Fibroblast of skin of left biceps (primary cell): ENCODE results near the gene RHOA.

Experiments used
- DNase-seq, 2 experiments: peaks; one replicate each; pipeline ENCODE4 v3.0.0-alpha.2; 2013; ENCODE audit warnings: low read depth in 2 of 2

Gene RHOA

DNA sequence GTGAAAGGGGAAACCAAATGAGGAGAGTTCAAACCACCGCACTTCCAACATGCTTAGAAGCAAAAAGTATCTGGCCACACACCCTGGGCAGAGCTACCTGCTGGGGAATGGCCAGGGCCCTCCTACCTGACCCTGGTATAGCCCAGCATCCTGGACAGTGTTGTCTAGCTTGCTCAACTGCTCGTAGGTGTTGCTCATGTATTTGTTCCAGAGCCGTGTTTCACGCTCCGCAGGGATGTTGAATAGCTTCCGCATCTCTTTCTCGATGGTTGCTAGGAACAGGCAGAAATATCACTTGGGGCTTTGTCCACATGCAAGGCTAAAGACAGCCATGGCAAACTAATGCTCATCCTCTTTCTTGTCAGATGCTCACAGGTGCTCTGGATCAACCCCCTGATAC, 87.0 kb downstream of the RHOA start:
- DNase-seq = no peak

DNA sequence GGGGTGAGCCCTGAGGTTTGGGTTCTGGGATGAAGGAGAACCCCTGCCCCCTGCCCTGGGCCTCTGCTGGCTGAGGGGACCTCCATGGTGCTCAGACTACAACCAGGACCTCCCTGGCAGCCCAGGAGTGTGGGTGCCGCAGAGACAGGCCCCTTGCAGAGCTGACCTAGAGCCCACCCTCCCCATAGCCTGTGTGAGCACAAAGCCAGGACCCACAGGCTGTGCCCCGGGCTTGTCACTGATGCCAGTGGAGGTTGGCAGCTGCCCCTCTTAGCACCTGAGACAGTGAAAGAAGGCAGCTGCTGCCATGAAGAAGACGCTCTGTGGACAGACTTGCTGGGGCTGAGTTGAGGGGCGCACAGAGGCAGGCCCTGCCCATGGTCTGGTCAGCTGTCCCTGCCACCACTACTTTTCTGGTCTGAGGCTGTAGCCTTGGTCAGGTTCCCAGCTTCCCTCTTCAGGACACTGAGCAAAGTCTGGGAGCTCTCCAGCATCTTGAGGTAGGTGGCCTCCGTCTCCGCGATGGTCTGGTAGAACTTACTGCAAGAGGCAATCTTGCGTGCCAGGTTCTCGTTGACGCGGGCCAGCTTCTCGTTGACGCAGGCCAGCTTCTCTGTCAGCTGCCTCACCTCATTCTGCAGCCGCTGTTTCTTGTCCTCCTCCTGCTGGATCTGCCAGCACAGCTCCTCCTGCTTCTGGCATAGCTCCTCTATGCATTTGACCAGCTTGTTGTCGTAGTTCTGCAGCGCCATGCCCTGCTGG, 94.9 kb downstream of the RHOA start:
- no peak for DNase-seq

DNA sequence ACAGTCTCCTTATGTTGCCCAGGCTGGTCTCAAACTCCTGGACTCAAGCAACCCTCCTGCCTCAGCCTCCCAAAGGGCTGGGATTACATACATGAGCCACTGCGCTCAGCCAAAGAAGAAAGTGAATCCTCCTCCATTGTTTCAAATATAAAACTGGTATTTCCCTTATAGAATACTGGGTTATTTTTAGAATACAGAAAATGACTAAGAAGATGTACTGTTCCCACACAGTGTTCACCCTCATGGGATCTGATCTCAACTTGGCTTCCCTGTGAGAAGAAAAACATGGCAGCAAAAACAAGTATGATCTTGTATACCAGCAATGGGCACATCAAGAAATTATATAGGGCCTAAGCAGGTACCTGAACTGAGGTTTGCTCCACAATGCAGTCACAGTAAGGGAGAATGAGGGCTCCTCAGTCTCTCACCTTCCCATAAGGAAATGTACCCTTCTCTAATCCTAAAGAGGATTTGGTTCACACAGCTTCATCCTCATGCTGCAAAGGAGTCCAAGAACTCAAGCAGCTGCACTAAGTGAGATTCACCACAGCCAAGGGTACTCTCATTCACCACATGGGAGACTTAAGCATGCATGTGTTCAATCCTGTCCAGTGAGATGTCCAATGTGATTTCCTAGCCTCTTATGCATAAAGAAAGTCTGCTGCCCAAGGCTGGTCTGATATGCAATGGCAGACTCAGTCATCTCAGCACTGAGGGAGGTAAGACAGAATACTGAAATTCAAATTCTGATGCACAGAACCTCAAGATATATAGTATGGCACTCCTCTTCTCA, 97.7 kb downstream of the RHOA start:
- no peak for DNase-seq

DNA sequence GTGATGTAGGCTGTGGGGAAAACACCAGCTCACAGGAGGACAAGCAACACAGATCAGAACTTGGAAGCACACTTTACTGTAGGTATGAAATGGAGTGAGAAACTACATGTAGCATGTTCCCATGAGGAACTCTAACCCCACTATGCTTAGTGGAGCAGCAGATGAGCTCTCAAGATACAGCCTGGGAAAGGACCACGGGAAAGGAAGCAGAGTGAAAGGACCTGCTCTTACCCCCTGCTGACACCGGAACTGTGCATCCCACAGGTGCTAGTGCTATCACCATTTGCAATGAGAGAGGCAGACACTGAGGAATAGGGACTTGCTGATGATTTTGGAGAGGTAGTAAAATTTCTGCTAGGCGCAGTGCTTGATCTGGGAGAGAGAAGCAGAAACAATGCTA, 100.5 kb downstream of the RHOA start:
- no peak for DNase-seq

DNA sequence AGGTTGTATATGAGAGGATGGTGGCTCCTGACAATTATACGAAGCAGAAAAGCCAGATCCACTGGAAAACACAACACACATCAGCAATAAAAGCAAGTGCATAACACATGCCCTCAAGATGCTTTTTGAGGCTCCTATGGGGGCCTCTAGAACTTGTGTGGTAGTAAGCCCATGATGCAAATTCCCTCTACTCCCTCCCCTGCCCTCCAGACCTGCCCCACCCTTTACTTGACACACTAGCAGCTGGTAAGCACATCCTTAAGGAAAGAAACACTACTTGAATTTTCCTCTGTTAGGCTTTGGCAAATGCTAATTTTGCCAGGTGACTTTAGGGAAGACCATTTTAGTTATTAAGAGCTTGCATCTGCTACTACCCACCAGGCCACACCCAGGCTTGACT, 101.1 kb downstream of the RHOA start:
- no peak for DNase-seq
